Measurements from ENCODE around the gene RNLS. TPM values are rescaled to one million over a fixed set of nuclear protein-coding genes. Genes with fewer than 3 reads are reported as not detected.

The RNLS gene
- total and polyA plus RNA-seq, 2 donors from 2014 or later = 19.5 to 21.1 TPM

- H3K27ac ChIP-seq (ENCODE audit: low read depth in 2 of 2, low read length in 2 of 2) = no peak overlapping the region
- intact Hi-C loops (cut with DNase I) = no loop called here
Observed at GRCh38 chr10:88428442-88428841, 154.7 kb downstream of the RNLS start.

GRCh38 chr10:88427024-88427423, 156.1 kb downstream of the RNLS start:
- Histone ChIP-seq H3K9me3 (ENCODE audit: control insufficient read depth in 2 of 3, insufficient read depth in 1 of 3, low read length in 3 of 3) (no peaks in the 10 kb centered on the region), H3K27ac (ENCODE audit: low read depth in 2 of 2, low read length in 2 of 2) (no peak overlapping the region), H3K27me3 (ENCODE audit: control insufficient read depth, insufficient read depth, low read length) (no peaks in the 10 kb centered on the region), H3K4me1 (ENCODE audit: control insufficient read depth in 2 of 3, insufficient read depth in 2 of 3, low read depth in 1 of 3, low read length in 3 of 3) (no peaks in the 10 kb centered on the region), H3K4me3 (ENCODE audit: low read length in 3 of 3) (no peak overlapping the region), H3K36me3 (ENCODE audit: control insufficient read depth in 2 of 3, insufficient read depth in 3 of 3, low read length in 3 of 3) (no peaks in the 10 kb centered on the region), H3K9ac (ENCODE audit: low read length in 3 of 3) (no peak overlapping the region)
- no peak for FAIRE-seq
- DNase-seq = no peak
- TF ChIP-seq CTCF (IDR thresholded peaks at IDR 0.05; ENCODE audit: borderline replicate concordance, extremely low read depth, insufficient read depth) = no peak
- intact Hi-C loops (cut with DNase I) = no loop called here

More at GRCh38 chr10:88428442-88428841, 154.7 kb downstream of the RNLS start:
- H3K9ac ChIP-seq (ENCODE audit: low read length in 3 of 3) = no peak overlapping the region
- H3K9me3 ChIP-seq (ENCODE audit: control insufficient read depth in 2 of 3, insufficient read depth in 1 of 3, low read length in 3 of 3) = no peaks in the 10 kb centered on the region
- H3K36me3 ChIP-seq (ENCODE audit: control insufficient read depth in 2 of 3, insufficient read depth in 3 of 3, low read length in 3 of 3) = no peaks in the 10 kb centered on the region
- no peak for FAIRE-seq
- H3K4me1 ChIP-seq (ENCODE audit: control insufficient read depth in 2 of 3, insufficient read depth in 2 of 3, low read depth in 1 of 3, low read length in 3 of 3) = no peaks in the 10 kb centered on the region
- no peak for TF ChIP-seq CTCF (IDR thresholded peaks at IDR 0.05; ENCODE audit: borderline replicate concordance, extremely low read depth, insufficient read depth)
- no peak overlapping the region for H3K4me3 ChIP-seq (ENCODE audit: low read length in 3 of 3)
- H3K27me3 ChIP-seq (ENCODE audit: control insufficient read depth, insufficient read depth, low read length) = no peaks in the 10 kb centered on the region
- DNase-seq = no peak

GRCh38 chr10:88424881-88425280, 158.2 kb downstream of the RNLS start:
- H3K4me1 ChIP-seq (ENCODE audit: control insufficient read depth in 2 of 3, insufficient read depth in 2 of 3, low read depth in 1 of 3, low read length in 3 of 3) = no peaks in the 10 kb centered on the region
- H3K27me3 ChIP-seq (ENCODE audit: control insufficient read depth, insufficient read depth, low read length) = no peaks in the 10 kb centered on the region
- H3K9me3 ChIP-seq (ENCODE audit: control insufficient read depth in 2 of 3, insufficient read depth in 1 of 3, low read length in 3 of 3) = no peaks in the 10 kb centered on the region
- no peak overlapping the region for H3K9ac ChIP-seq (ENCODE audit: low read length in 3 of 3)
- no peaks in the 10 kb centered on the region for H3K36me3 ChIP-seq (ENCODE audit: control insufficient read depth in 2 of 3, insufficient read depth in 3 of 3, low read length in 3 of 3)
- DNase-seq = no peak
- no peak for TF ChIP-seq CTCF (IDR thresholded peaks at IDR 0.05; ENCODE audit: borderline replicate concordance, extremely low read depth, insufficient read depth)
- no peak for FAIRE-seq
- intact Hi-C loops (cut with DNase I) = no loop called here
- H3K27ac ChIP-seq (ENCODE audit: low read depth in 2 of 2, low read length in 2 of 2) = no peak overlapping the region
- H3K4me3 ChIP-seq (ENCODE audit: low read length in 3 of 3) = no peak overlapping the region

GRCh38 chr10:88423732-88424131, 159.4 kb downstream of the RNLS start:
- H3K9me3 ChIP-seq (ENCODE audit: control insufficient read depth in 2 of 3, insufficient read depth in 1 of 3, low read length in 3 of 3) = no peaks in the 10 kb centered on the region
- intact Hi-C loops (cut with DNase I) = no loop called here
- TF ChIP-seq CTCF (IDR thresholded peaks at IDR 0.05; ENCODE audit: borderline replicate concordance, extremely low read depth, insufficient read depth) = no peak
- H3K27me3 ChIP-seq (ENCODE audit: control insufficient read depth, insufficient read depth, low read length) = no peaks in the 10 kb centered on the region
- no peak overlapping the region for H3K9ac ChIP-seq (ENCODE audit: low read length in 3 of 3)
- no peak overlapping the region for H3K4me3 ChIP-seq (ENCODE audit: low read length in 3 of 3)
- H3K36me3 ChIP-seq (ENCODE audit: control insufficient read depth in 2 of 3, insufficient read depth in 3 of 3, low read length in 3 of 3) = no peaks in the 10 kb centered on the region
- H3K4me1 ChIP-seq (ENCODE audit: control insufficient read depth in 2 of 3, insufficient read depth in 2 of 3, low read depth in 1 of 3, low read length in 3 of 3) = no peaks in the 10 kb centered on the region
- H3K27ac ChIP-seq (ENCODE audit: low read depth in 2 of 2, low read length in 2 of 2) = no peak overlapping the region
- no peak for DNase-seq
- no peak for FAIRE-seq
